Psoas muscle (tissue), 8 donors: ENCODE results near the gene UBTF. TPM values are rescaled to one million over a fixed set of nuclear protein-coding genes. Genes with fewer than 3 reads are reported as not detected.
"Not testable (repeated sequence)": the region's sequence is repeated elsewhere in the genome, so short reads cannot be mapped to it uniquely, and the experiment has no call there.

Source experiments
- ATAC-seq, 4 donors: fragments of 200-7000 bp; cut with Tn5 transposase; one replicate each; pipeline ENCODE4 v1.9.1; 2020; ENCODE audit warnings: moderate library complexity in 3 of 4, mild to moderate bottlenecking in 2 of 4
- DNase-seq, 2 donors: peaks; one replicate each; pipeline ENCODE4 v3.0.0-alpha.2; 2020
- H3K27ac ChIP-seq: fragments of 200-600 bp; one replicate; pipeline ENCODE4 v1.8.0; 2022
- H3K27me3 ChIP-seq, 3 donors: fragments of 200-600 bp in 1 of 3; one replicate each; pipeline versions ENCODE4 v1.6.1 to v1.8.0; 2013 to 2022; ENCODE audit warnings: low read length in 2 of 3, mild to moderate bottlenecking in 2 of 3, moderate library complexity in 1 of 3; ENCODE audit not compliant: insufficient read depth in 3 of 3
- H3K36me3 ChIP-seq, 2 donors: fragments of 200-600 bp in 1 of 2; one replicate each; pipeline versions ENCODE4 v1.6.1 to v1.8.0; 2013 to 2022; ENCODE audit warnings: low read depth in 1 of 2, mild to moderate bottlenecking in 1 of 2, moderate library complexity in 1 of 2; ENCODE audit not compliant: insufficient read depth in 1 of 2
- H3K4me1 ChIP-seq: fragments of 200-600 bp; one replicate; pipeline ENCODE4 v1.8.0; 2022
- H3K4me3 ChIP-seq: fragments of 200-600 bp; one replicate; pipeline ENCODE4 v1.8.0; 2022; ENCODE audit warnings: mild to moderate bottlenecking
- H3K9me3 ChIP-seq: fragments of 200-600 bp; one replicate; pipeline ENCODE4 v1.8.0; 2022
- CTCF ChIP-seq: fragments of 200-600 bp; IDR thresholded peaks from one replicate; pipeline ENCODE4 v1.8.0; 2022; ENCODE audit warnings: antibody characterized with exemption
- WGBS, 3 donors: extraction: QIAGEN DNeasy Blood & Tissue Kit; methylation state at CpG; one replicate each; pipeline versions ENCODE4 v1.1.6 to v1.1.7; 2013; 5-methylcytosine and 5-hydroxymethylcytosine counted together
- intact Hi-C, 2 donors: fragments of 100-400 bp; cut with DNase I; formaldehyde crosslinking; loops; one replicate each; pipeline versions ENCODE4 v1.11.0 to v1.14.2; 2022
- polyA plus RNA-seq, 3 donors: library from polyadenylated mRNA; stranded (reverse); fragments of 200-250 nt; gene quantifications; one replicate each; pipeline ENCODE4 v1.2.3, GENCODE V29; 2013
- total RNA-seq, 4 donors: library from RNA; stranded (reverse); fragmentation: NEBNext Ultra II Directional in 2 of 4; extraction: Animal tissue kit (Norgen Biotek cat#: 25700) in 2 of 4; gene quantifications; one replicate each; pipeline versions ENCODE4 v1.2.1 to v1.2.4, GENCODE V29; 2021 to 2023
- donor health status: healthy with polysubstance abuse.
- donor health status: DM: no; HTN: no; CAD: no; lungs with moderate emphysema.
- donor health status: Bipolar disorder and iron deficiency.
- donor health status: healthy.
- donor health status: DM: yes; HTN: yes; CAD: no.
- donor health status: DM: no; HTN: no; CAD: no.
- donor health status: DM: no; HTN: no; CAD: no.
- donor health status: DM: yes; HTN: yes; CAD: no.

The UBTF gene
- total and polyA plus RNA-seq, 7 donors = 36.0 to 67.5 (median 47.6) TPM

DNA sequence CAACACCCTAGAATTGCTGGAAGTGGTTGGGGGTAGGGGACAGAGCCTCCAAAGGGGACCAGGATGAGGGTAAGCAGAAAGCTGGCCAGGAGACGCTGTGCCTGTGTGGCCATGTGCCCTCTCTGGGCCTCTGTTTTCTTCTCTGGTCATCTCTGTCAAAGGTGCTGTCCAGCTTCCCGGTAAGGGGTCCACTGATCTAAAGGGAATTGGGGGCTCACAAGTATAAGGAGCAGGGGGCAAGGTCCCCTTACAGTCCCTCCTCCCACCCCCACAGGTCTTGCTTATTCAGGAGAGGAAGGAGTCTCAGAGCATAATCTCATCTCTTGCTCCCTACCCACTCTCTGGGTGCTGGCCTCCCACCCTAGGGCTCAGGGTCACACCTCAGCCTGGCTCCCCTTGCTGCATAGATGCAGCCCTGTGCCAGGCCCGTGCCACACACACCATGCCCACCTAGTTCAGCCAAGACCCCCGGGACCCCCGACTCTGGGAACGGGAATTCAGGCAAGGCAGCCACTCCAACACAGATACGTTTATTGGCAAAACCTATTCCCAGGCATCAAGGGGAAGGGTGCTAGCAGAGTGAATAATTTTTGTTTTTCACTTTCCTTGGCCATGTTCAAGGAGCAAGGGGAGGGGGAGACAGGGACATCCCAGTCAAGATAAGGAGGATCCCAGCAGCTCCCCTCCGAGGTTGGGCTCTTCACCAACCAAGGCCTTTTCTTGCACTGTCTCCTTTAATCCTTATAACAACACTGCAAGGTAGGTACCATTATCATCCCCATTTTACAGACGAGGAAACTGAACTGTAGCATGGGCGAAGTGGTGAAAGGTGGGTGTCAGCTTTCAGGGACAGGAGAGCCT is 28.6 kb upstream of the UBTF start:
- DNase-seq (no peak), ATAC-seq (peak in 2 of 4 donors; percentile 5 to 34)
- peaks cover 25% of the 10 kb centered on the region for H3K4me1 ChIP-seq
- TF ChIP-seq CTCF = no peak
- H3K27me3 ChIP-seq = no peaks in the 10 kb centered on the region
- no peak overlapping the region for H3K4me3 ChIP-seq
- no peaks in the 10 kb centered on the region for H3K9me3 ChIP-seq
- WGBS, 3 donors = 55 to 67% (median 59%) methylated on average over 10 of the region's 10 CpGs
- intact Hi-C loops = loop anchor here in 1 of 2 donors (5.0 kb wide), 1 partner anchor 34 kb away; no protein-coding TSS in a partner anchor
- no peak overlapping the region for H3K27ac ChIP-seq
- no peaks in the 10 kb centered on the region for H3K36me3 ChIP-seq

DNA sequence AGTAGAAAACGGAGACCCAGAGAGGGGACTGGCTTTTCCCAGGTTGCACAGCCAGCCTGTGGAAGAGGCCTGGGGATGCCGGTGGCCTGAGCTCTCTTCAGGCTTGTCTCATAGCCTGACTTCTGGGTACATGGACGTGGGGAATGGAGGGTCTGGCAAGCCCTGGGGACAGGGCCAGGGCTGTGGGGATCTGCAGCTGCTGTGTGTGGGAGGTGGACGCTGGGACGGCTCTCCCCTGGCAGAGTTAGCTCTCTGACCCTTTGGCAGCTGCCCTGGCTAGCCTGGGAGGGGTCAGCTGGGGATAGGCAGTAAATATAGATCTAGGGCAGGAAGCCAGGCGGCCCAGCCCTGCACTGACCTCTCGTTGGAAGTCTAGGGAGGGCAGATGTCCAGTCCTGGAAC is 28.0 kb upstream of the UBTF start:
- WGBS, 3 donors = 2 to 9% (median 7%) methylated on average over 7 of the region's 7 CpGs
- Histone ChIP-seq H3K4me3 (no peak overlapping the region), H3K27me3 (no peaks in the 10 kb centered on the region), H3K4me1 (peaks cover 25% of the 10 kb centered on the region), H3K36me3 (no peaks in the 10 kb centered on the region), H3K27ac (no peak overlapping the region), H3K9me3 (no peaks in the 10 kb centered on the region)
- ATAC-seq (peak; percentile 72 to 94 (median 84)), DNase-seq (peak; percentile 37 to 77)
- intact Hi-C loops = loop anchor here in 1 of 2 donors (5.0 kb wide), 1 partner anchor 35 kb away; no protein-coding TSS in a partner anchor
- TF ChIP-seq CTCF = no peak

- intact Hi-C loops = no loop called here
- ATAC-seq = no peak
- Histone ChIP-seq H3K36me3 (no peaks in the 10 kb centered on the region), H3K27me3 (no peaks in the 10 kb centered on the region), H3K27ac (no peak overlapping the region), H3K4me1 (peaks cover 7% of the 10 kb centered on the region), H3K9me3 (no peaks in the 10 kb centered on the region), H3K4me3 (no peak overlapping the region)
- no peak for DNase-seq
- WGBS, 3 donors = 77 to 81% (median 78%) methylated on average over 6 of the region's 6 CpGs
- no peak for TF ChIP-seq CTCF
These were observed 21.7 kb upstream of the UBTF start for GRCh38 chr17:44241106-44241624.

GRCh38 chr17:44237886-44238285 is 18.4 kb upstream of the UBTF start:
- H3K4me1 ChIP-seq, H3K27ac ChIP-seq, DNase-seq, ATAC-seq, H3K9me3 ChIP-seq, H3K4me3 ChIP-seq, H3K36me3 ChIP-seq, H3K27me3 ChIP-seq, intact Hi-C loops: not testable (repeated sequence)
- 88 to 95% (median 90%) methylated on average over 10 to 26 of the region's 28 CpGs for WGBS, 3 donors

GRCh38 chr17:44236444-44236991 is 17.0 kb upstream of the UBTF start:
- no peak for TF ChIP-seq CTCF
- Histone ChIP-seq H3K4me1 (no peaks in the 10 kb centered on the region), H3K36me3 (no peaks in the 10 kb centered on the region), H3K9me3 (no peaks in the 10 kb centered on the region), H3K27ac (no peak overlapping the region), H3K27me3 (no peaks in the 10 kb centered on the region), H3K4me3 (no peak overlapping the region)
- intact Hi-C loops = no loop called here
- ATAC-seq (no peak), DNase-seq (no peak)
- 77 to 83% (median 82%) methylated on average over 5 of the region's 5 CpGs for WGBS, 3 donors
